ENCODE results near the gene CAPN13. TPM values are rescaled to one million over a fixed set of nuclear protein-coding genes. Genes with fewer than 3 reads are reported as not detected.

Gene CAPN13
- total RNA-seq, 1 donor from 2014 or later: 0.51 TPM

DNA sequence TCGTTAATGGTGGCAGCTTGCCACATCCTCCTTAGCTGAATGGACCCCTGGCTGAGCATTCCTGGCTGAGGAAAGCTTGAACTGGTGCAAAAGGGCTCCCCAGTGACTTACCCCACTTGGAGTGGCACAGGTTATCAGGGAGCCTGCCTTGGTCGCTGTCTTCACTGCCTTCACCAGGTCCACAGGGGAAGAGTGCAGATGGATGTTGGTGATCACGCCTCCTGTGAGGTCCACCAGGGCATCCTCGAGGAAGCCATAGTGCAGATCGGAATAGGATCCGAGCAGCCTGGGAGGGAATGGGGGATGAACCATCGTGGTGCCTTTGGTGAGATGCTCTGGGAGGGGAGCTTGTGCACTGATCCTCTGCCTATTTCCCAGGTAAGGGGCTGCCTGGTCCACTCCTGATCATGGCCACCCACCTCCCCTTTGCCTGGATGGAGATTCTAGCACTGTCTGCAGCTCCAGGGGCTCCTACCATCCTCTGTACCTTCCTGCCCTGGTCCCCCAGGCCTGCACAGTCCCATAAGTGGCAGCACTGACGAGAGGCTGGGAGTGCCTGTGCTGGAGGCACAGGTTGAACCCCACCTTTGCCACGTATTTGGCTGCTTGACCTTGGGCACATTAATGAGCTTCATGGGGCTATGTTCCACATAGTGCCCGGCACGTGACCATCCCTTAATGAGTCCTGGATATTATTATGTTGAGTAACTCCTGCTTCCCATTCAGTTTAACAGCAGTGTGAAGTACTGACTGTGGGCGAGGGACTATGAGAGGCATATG lies 43.0 kb downstream of the CAPN13 start:
- no peak for DNase-seq

DNA sequence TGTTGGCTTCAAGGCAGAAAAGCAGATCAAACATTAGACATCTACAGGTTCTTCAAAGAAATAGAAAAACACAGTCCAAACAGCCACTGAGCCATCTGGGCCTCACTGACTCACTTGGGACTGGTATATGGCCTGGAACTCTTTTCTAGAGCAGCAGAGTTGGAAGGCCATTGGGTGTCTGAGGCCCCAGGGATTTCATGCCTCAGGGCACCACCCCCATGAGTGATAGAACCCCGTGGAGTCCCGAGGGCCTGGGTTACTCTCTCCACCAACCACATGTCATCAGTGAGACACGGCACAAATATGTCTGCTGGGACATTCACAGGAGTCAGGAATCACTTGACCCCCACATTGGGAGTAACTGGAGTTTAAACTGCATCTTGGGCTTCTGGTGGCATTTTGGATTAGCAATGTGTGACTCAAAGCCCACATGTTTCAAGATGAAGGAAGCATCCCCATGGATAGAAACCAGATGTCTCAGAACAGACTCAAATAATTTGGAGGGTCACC lies 44.0 kb downstream of the CAPN13 start:
- no peak for DNase-seq

DNA sequence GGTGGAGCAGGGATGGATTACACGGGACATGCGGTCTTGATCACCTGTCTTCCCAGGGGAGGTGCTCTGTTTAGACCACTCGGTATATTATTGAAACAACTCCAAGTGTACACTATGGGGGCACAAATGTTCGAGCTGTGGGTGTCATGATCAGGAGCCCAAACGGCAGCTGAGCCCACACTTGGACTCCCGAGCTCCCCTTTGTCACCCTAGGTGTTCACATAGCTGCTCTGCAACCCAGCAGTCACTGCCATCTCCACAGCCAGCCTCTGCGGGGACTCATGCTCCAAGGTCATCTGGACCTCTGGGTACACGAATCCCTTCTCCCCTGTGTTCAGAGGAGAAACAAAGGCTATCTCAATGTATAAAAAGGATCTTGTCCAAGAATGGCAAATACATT lies 46.0 kb downstream of the CAPN13 start:
- no peak for DNase-seq

GRCh38 chr2:30759481-30759880 lies 47.8 kb downstream of the CAPN13 start:
- DNase-seq: no peak

GRCh38 chr2:30758191-30758651 lies 49.0 kb downstream of the CAPN13 start:
- peak; percentile 17 for DNase-seq

GRCh38 chr2:30757749-30758148 lies 49.5 kb downstream of the CAPN13 start:
- no peak for DNase-seq

DNA sequence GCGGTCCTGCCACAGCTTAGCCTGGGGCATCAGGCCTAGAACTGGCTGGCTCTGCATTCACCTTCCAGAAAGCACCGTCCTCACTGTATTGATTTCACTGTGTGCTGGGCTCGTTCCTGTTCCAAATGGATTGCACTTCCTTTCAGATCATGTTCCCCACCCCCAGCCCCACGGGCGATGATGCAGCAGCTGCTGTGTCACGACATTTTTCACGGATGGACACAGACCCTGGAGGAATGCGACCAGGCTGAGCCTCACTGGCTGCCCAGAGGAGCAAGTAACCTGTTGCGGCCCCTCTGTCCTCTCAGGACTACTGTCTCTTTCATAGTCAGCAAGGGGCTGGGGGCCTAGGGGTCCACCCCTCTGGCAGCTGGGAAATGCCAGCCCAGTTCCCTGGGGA lies 50.3 kb downstream of the CAPN13 start:
- DNase-seq: no peak

DNA sequence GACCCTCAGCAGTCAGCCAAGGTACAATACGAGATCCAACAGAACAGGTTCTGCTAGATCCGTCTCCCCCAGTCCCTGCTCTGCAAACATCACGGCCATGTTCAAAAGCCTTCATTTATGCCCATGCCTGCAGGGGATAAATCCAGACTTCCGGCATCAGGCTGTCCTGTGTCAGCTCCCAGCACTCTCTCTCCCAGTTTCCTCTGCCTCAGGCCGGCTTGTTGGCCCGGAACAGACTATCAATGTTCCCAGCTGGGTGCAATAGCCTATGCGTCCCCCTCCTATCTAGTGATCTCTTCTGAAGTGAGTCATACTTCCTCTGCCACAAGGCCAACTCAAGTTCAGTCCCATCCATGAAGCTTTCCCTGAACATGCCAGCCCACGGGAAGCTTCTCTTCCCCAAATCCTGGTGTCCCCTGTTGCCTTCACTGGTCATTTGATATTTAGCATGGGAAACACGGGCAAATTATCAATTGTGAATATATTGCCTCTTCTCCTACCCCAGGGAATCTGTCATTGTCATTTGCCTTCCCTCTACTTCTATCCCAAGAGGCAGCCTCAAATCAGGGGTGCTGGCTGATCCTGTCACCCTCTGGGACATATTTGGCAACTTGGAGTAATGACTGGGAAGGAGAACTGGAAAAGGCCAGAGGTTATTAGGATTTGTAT lies 51.1 kb downstream of the CAPN13 start:
- DNase-seq: peak; percentile 26

GRCh38 chr2:30753630-30754029 lies 53.6 kb downstream of the CAPN13 start:
- DNase-seq: no peak

- DNase-seq: no peak
Observed at GRCh38 chr2:30752811-30753210, 54.4 kb downstream of the CAPN13 start.

- no peak for DNase-seq
Observed at GRCh38 chr2:30747206-30747605, 60.0 kb downstream of the CAPN13 start.

- no peak for DNase-seq
Observed at GRCh38 chr2:30744823-30745222, 62.4 kb downstream of the CAPN13 start.

DNA sequence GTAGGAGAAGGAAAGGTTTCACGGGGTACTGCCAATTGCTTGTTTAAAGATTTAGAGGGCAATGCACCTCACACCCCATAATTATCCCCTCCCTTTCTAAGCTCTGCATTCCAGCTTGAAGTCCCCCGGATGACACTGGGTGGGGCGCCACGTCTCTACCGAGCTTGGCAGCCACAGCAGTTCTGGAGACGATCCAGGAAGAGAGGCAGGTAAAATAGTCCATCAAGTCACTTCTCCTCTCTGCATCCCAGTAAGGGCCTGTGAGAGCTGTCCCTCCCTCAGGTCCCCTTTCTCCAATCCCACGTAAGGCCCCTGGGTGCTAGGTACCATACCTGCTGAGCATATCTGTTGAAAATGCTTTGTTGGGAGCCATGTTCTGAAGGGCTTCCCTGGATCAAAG lies 65.7 kb downstream of the CAPN13 start:
- no peak for DNase-seq

GRCh38 chr2:30738141-30738911 lies 68.9 kb downstream of the CAPN13 start:
- DNase-seq: no peak

GRCh38 chr2:30737326-30737610 lies 70.0 kb downstream of the CAPN13 start:
- no peak for DNase-seq

- no peak for DNase-seq
Observed at GRCh38 chr2:30736461-30737325, 70.6 kb downstream of the CAPN13 start.

DNA sequence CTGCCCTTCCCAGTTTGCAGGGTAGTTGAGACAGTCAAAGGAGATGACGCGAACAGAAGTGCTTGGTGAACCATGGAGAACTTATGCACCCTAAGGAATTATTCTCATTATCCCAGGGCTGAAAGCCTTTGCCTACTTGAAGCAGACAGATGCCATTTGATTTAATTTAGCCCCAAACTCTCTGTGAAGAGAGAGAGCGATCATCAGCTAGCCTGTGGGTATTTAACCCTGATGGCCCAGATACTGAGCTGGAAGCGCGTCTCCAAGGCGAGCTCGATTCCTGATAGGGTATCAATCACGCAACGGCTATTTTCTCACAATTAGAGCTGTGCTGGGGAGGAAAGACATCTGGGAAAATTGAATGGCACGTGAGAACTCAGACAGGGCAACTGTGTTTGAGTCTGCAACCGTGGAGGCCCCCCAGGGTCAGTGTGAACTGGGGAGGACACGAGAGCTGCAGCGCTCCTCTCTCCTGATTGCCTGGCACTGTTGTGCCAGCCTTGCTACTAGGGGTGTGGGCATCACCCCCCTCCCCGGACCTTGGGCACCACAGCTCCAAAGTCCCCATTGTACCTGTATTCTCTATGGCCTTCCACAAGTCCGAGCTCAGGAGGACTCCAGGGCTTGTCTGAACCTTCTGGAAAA lies 73.2 kb downstream of the CAPN13 start:
- DNase-seq: no peak

- no peak for DNase-seq
Observed at GRCh38 chr2:30732876-30733275, 74.4 kb downstream of the CAPN13 start.

DNA sequence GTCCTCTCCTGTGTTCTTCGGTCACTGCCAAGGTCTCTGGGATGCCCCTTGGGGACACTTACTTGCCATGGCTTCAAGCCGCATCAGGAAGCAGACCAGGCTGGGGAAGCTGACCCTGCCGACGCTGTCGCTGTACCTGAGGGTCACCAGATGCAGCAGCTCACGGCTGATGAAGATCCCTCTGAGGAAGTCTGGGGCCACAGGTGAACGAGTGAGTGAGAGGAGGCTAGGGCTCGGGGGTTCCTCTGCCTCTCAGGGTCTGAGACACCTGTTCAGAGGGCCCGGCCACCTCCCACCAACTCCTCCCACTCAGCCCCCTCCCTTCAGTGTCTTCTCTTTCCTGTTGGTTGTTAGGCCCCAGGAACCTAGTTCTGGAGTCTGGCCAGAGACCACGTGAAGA lies 74.9 kb downstream of the CAPN13 start:
- DNase-seq: no peak

DNA sequence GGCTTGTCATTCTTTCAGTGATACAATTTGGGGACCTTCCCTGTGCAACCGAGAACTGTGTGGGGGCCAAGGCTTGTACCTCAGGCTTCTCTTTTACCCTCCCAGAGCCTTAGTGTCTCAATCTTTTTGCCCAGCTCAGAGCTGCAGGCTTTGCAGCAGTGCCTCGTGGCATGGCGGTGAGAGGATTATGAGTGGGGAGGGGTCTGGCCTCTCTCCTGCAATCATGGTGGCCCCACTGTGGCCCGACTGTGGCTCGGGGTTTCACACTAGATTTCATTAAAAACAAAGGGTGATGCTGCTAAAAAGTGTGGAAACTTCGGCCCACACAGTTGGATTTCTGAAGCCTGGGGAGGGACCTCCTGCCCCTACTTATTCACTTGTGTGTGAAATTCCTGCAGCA lies 75.5 kb downstream of the CAPN13 start:
- no peak for DNase-seq

All from tongue (tissue), 2 donors.